DOHH2 (cell line): ENCODE data around the gene RPP25.

Experiments
- H3F3A ChIP-seq: fragments of 200-600 bp; sonication (generic), shearing (Covaris generic); 2 replicates; pipeline ENCODE4 v1.6.0; 2016; ENCODE audit warnings: antibody characterized with exemption, mild to moderate bottlenecking; ENCODE audit not compliant: control insufficient read depth, insufficient read depth
- H3K27ac ChIP-seq: fragments of 200-600 bp; sonication (generic); 2 replicates; pipeline ENCODE4 v1.5.1; 2014; ENCODE audit warnings: low read depth, mild to moderate bottlenecking, low read length, moderate library complexity
- H3K27me3 ChIP-seq: fragments of 200-600 bp; sonication (generic); 2 replicates; pipeline ENCODE4 v1.6.1; 2014; ENCODE audit warnings: mild to moderate bottlenecking, low read length, mixed read lengths; ENCODE audit not compliant: control insufficient read depth
- H3K36me3 ChIP-seq: fragments of 200-600 bp; sonication (generic); 2 replicates; pipeline ENCODE4 v1.6.1; 2014; ENCODE audit warnings: mild to moderate bottlenecking, low read length, moderate library complexity, mixed read lengths; ENCODE audit not compliant: control insufficient read depth
- H3K4me1 ChIP-seq: fragments of 200-600 bp; sonication (generic); 2 replicates; pipeline ENCODE4 v1.6.1; 2014; ENCODE audit warnings: mild to moderate bottlenecking, low read length, mixed read lengths; ENCODE audit not compliant: control insufficient read depth
- H3K4me2 ChIP-seq: fragments of 200-600 bp; sonication (generic); 2 replicates; pipeline ENCODE4 v1.6.0; 2014; ENCODE audit warnings: mild to moderate bottlenecking, low read length, moderate library complexity
- H3K4me3 ChIP-seq: fragments of 200-600 bp; sonication (generic); 2 replicates; pipeline ENCODE4 v1.5.1; 2014; ENCODE audit warnings: mild to moderate bottlenecking, low read length, mixed read lengths
- H3K79me2 ChIP-seq: fragments of 200-600 bp; sonication (generic); 2 replicates; pipeline ENCODE4 v1.6.1; 2014; ENCODE audit warnings: mild to moderate bottlenecking, low read length, mixed read lengths; ENCODE audit not compliant: control insufficient read depth
- H3K9me2 ChIP-seq: fragments of 200-600 bp; sonication (generic); replicated peaks from 2 replicates; pipeline ENCODE4 v1.6.1; 2014; ENCODE audit warnings: mild to moderate bottlenecking, low read length, mixed read lengths; ENCODE audit not compliant: control insufficient read depth
- H3K9me3 ChIP-seq: fragments of 200-600 bp; sonication (generic); 2 replicates; pipeline ENCODE4 v1.6.1; 2014; ENCODE audit warnings: antibody characterized with exemption, low read length, mixed read lengths; ENCODE audit not compliant: control insufficient read depth, insufficient read depth
- H4K20me1 ChIP-seq: fragments of 200-600 bp; sonication (generic); 2 replicates; pipeline ENCODE4 v1.6.0; 2014; ENCODE audit warnings: low read depth, mild to moderate bottlenecking, antibody characterized with exemption, low read length, moderate library complexity; ENCODE audit not compliant: control insufficient read depth, insufficient read depth
- EZH2phosphoT487 ChIP-seq: fragments of 200-600 bp; sonication (generic); IDR thresholded peaks from 2 replicates; pipeline ENCODE4 v1.6.1; 2017; ENCODE audit warnings: borderline replicate concordance, mild to moderate bottlenecking, antibody characterized with exemption, low read length, moderate library complexity, mixed read lengths
- TF ChIP-seq, protein P1 (sequence below): fragments of 200-600 bp; sonication (generic); IDR thresholded peaks from one replicate; pipeline ENCODE4 v1.5.1; 2014; ENCODE audit warnings: antibody characterized with exemption, mild to moderate bottlenecking, low read depth, low read length; ENCODE audit not compliant: poor library complexity, severe bottlenecking

The RPP25 gene

DNA sequence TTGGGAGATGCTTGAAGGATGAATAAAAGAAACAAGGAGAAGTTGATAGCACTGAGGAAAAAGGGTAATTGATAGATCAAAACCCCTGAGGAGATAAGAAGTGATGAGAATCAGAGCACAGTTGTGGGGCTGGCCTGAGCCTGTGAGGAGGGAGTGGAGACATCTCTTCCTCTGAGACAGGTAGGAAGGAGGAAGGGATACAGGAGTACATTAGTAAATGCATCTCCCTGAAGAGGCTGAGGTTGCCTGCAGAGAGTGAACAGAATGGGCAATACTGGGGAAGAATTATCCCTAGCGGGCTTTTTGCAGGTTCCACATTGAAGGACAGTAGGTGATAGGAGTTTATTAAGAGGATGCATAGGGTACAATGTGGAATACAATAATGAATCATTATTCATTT, 21.5 kb upstream of the RPP25 start:
- 0 out of 2 replicates have a peak, but pooled peaks cover 5% of the 10 kb centered on the region for H3K27me3 ChIP-seq
- no peaks in the 10 kb centered on the region for H3K9me2 ChIP-seq
- H3K4me1 ChIP-seq: no peaks in the 10 kb centered on the region
- no peak overlapping the region for H3K4me3 ChIP-seq
- TF ChIP-seq, protein P1, sequence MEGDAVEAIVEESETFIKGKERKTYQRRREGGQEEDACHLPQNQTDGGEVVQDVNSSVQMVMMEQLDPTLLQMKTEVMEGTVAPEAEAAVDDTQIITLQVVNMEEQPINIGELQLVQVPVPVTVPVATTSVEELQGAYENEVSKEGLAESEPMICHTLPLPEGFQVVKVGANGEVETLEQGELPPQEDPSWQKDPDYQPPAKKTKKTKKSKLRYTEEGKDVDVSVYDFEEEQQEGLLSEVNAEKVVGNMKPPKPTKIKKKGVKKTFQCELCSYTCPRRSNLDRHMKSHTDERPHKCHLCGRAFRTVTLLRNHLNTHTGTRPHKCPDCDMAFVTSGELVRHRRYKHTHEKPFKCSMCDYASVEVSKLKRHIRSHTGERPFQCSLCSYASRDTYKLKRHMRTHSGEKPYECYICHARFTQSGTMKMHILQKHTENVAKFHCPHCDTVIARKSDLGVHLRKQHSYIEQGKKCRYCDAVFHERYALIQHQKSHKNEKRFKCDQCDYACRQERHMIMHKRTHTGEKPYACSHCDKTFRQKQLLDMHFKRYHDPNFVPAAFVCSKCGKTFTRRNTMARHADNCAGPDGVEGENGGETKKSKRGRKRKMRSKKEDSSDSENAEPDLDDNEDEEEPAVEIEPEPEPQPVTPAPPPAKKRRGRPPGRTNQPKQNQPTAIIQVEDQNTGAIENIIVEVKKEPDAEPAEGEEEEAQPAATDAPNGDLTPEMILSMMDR: no peak
- TF ChIP-seq EZH2phosphoT487: no peak
- H3K79me2 ChIP-seq: no peaks in the 10 kb centered on the region
- no peak overlapping the region for H3K4me2 ChIP-seq
- H4K20me1 ChIP-seq: no peaks in the 10 kb centered on the region
- H3K36me3 ChIP-seq: no peaks in the 10 kb centered on the region
- H3K9me3 ChIP-seq: no peaks in the 10 kb centered on the region
- H3K27ac ChIP-seq: no peak overlapping the region
- no peaks in the 10 kb centered on the region for H3F3A ChIP-seq

DNA sequence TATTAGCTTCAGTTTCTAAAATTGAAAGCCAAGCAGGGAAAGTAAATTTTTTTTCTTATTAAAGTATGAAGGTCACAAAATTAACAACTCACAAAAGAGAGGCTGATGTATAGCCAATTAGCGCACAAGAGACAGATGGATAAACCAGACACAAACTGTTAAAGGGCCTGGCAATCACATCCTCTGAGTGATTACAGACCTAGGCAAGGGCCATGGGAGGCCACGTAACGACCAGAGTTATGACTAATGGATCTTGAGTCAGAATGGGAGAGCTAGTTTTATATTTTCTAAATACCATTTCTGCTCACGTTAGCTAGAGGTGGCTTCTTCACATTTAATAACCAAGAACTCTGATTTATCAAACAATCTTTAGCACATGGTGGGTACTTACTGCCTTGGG, 21.0 kb upstream of the RPP25 start:
- H4K20me1 ChIP-seq: no peaks in the 10 kb centered on the region
- H3K27ac ChIP-seq: no peak overlapping the region
- no peak overlapping the region for H3K4me3 ChIP-seq
- TF ChIP-seq EZH2phosphoT487: no peak
- TF ChIP-seq, protein P1: no peak
- H3K9me2 ChIP-seq: no peaks in the 10 kb centered on the region
- H3K27me3 ChIP-seq: 0 out of 2 replicates have a peak, but pooled peaks cover 9% of the 10 kb centered on the region
- H3K9me3 ChIP-seq: no peaks in the 10 kb centered on the region
- H3F3A ChIP-seq: no peaks in the 10 kb centered on the region
- H3K4me2 ChIP-seq: no peak overlapping the region
- H3K4me1 ChIP-seq: no peaks in the 10 kb centered on the region
- no peaks in the 10 kb centered on the region for H3K79me2 ChIP-seq
- H3K36me3 ChIP-seq: no peaks in the 10 kb centered on the region

DNA sequence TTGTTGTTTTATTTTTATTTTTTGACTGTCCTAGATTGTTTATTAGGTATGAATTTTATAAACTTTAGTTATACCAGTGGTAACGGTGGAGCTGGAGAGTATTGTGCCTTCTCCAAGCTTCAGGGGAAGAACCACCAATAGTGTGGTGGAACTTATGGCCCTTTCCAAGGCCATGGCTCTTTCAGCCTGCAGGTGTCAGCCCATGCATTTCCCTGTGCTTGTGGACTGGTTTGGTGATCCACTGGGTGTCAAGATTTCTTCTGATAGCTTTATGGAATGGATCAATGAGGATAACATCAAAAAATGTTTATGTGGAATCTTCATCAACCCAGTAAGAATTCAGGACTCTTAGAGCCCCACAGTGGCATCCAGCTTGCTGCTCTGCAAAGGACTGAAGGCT, 19.6 kb upstream of the RPP25 start:
- H3F3A ChIP-seq: no peaks in the 10 kb centered on the region
- H3K4me1 ChIP-seq: no peaks in the 10 kb centered on the region
- no peaks in the 10 kb centered on the region for H3K9me3 ChIP-seq
- H3K4me3 ChIP-seq: no peak overlapping the region
- no peak for TF ChIP-seq EZH2phosphoT487
- TF ChIP-seq, protein P1: no peak
- no peaks in the 10 kb centered on the region for H3K36me3 ChIP-seq
- no peak overlapping the region for H3K27ac ChIP-seq
- H3K27me3 ChIP-seq: 0 out of 2 replicates have a peak, but pooled peaks cover 9% of the 10 kb centered on the region
- H3K4me2 ChIP-seq: no peak overlapping the region
- H3K79me2 ChIP-seq: no peaks in the 10 kb centered on the region
- no peaks in the 10 kb centered on the region for H3K9me2 ChIP-seq
- H4K20me1 ChIP-seq: no peaks in the 10 kb centered on the region

DNA sequence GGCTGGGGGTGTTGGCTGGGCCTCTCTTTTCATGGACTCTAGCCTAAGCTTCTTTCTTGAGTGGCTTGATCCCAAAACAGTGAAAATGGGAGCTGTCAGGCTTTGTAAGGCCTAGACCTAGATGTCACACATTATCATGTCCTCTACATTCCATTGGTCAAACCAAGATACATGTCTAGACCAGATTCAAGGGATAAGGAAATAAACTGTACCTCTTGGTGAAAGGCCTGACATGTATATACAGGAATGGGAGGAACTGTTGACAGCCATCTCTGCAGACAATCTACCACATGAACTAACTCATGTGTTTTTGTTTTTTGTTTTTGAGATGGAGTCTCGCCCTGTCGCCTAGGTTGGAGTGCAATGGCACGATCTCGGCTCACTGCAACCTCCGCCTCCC, 11.1 kb upstream of the RPP25 start:
- no peak for TF ChIP-seq EZH2phosphoT487
- TF ChIP-seq, protein P1: no peak
- Histone ChIP-seq H4K20me1 (no peaks in the 10 kb centered on the region), H3K27ac (peak overlapping the region; percentile 52), H3K36me3 (no peaks in the 10 kb centered on the region), H3K9me2 (no peaks in the 10 kb centered on the region), H3K4me1 (peaks cover 31% of the 10 kb centered on the region), H3K9me3 (no peaks in the 10 kb centered on the region), H3F3A (peaks cover 2% of the 10 kb centered on the region; the same call in 1 of the 2 replicates), H3K27me3 (0 out of 2 replicates have a peak, but pooled peaks cover under 1% of the 10 kb centered on the region), H3K4me2 (peak overlapping the region; percentile 23; the same call in 1 of the 2 replicates), H3K79me2 (no peaks in the 10 kb centered on the region), H3K4me3 (no peak overlapping the region)
